Stimulated activated naive B cell treated with anti-CD40 and anti-IgM and Interleukin-4, amounts not matched to agents 10 μg/mL and 1 μg/mL and 100 μg/mL, for 72 hours (primary cell): ENCODE results near the gene SEPHS2.

Experiments
- ATAC-seq, 2 donors: fragments of 150-1000 bp; cut with Tn5 transposase; replicated peaks; 2 replicates each; pipeline ENCODE4 v1.10.0; 2021; ENCODE audit warnings: moderate library complexity in 1 of 2
- DNase-seq: peaks from one replicate; pipeline ENCODE4 v3.0.0; 2021
- H3K27ac Mint-ChIP-seq: one replicate; pipeline ENCODE4 v1.8.0; 2022; ENCODE audit warnings: mild to moderate bottlenecking, mixed read lengths
- H3K27me3 Mint-ChIP-seq, 2 donors: one replicate each; pipeline ENCODE4 v1.8.0; 2022; ENCODE audit warnings: mixed read lengths in 2 of 2
- H3K36me3 Mint-ChIP-seq, 2 donors: one replicate each; pipeline ENCODE4 v1.8.0; 2022; ENCODE audit warnings: mixed read lengths in 2 of 2, mild to moderate bottlenecking in 1 of 2
- H3K4me1 Mint-ChIP-seq, 2 donors: one replicate each; pipeline ENCODE4 v1.8.0; 2022; ENCODE audit warnings: mixed read lengths in 2 of 2, mild to moderate bottlenecking in 1 of 2
- H3K4me3 Mint-ChIP-seq, 2 donors: one replicate each; pipeline ENCODE4 v1.8.0; 2022; ENCODE audit warnings: mild to moderate bottlenecking in 2 of 2, mixed read lengths in 2 of 2, moderate library complexity in 1 of 2
- H3K9me3 Mint-ChIP-seq, 2 donors: one replicate each; pipeline ENCODE4 v1.8.0; 2022; ENCODE audit warnings: mixed read lengths in 2 of 2, mild to moderate bottlenecking in 1 of 2

SEPHS2 gene

GRCh38 chr16:30430428-30430970 is 15.2 kb downstream of the SEPHS2 start:
- Mint-ChIP-seq H3K4me1 (peaks cover 15 to 20% of the 10 kb centered on the region in 2 donors), H3K4me3 (no peak overlapping the region), H3K27ac (no peak overlapping the region), H3K36me3 (peaks cover 12 to 24% of the 10 kb centered on the region in 2 donors), H3K9me3 (no peaks in the 10 kb centered on the region), H3K27me3 (no peaks in the 10 kb centered on the region)
- DNase-seq (no peak), ATAC-seq (peak; percentile 24 to 27)

GRCh38 chr16:30429678-30430427 is 15.8 kb downstream of the SEPHS2 start, which contains the start of gene DCTPP1:
Gene DCTPP1, minus strand, starts transcription at chr16:30430030. Its CDS starts 50 bp downstream, at chr16:30429980.
- Mint-ChIP-seq H3K9me3 (no peaks in the 10 kb centered on the region), H3K27ac (no peak within 1 kb of the TSS), H3K36me3 (peaks cover 13 to 26% of the 10 kb centered on the region in 2 donors), H3K27me3 (no peaks in the 10 kb centered on the region), H3K4me1 (peaks cover 12 to 18% of the 10 kb centered on the region in 2 donors), H3K4me3 (no peak within 1 kb of the TSS)
- peak; percentile 97 for DNase-seq
- peak; percentile 96 to 97 for ATAC-seq

- ATAC-seq (peak in 1 of 2 donors; percentile 28), DNase-seq (no peak)
- peaks cover 16 to 31% of the 10 kb centered on the region in 2 donors for H3K36me3 Mint-ChIP-seq
- H3K27me3 Mint-ChIP-seq: no peaks in the 10 kb centered on the region
- no peak overlapping the region for H3K4me3 Mint-ChIP-seq
- H3K27ac Mint-ChIP-seq: no peak overlapping the region
- no peaks in the 10 kb centered on the region for H3K9me3 Mint-ChIP-seq
- H3K4me1 Mint-ChIP-seq: peaks cover 8 to 15% of the 10 kb centered on the region in 2 donors
Observed at GRCh38 chr16:30429418-30429677, 16.3 kb downstream of the SEPHS2 start.

- peaks cover 22 to 38% of the 10 kb centered on the region in 2 donors for H3K36me3 Mint-ChIP-seq
- peak overlapping the region in 1 of 2 donors; percentile 41 for H3K4me3 Mint-ChIP-seq
- H3K27me3 Mint-ChIP-seq: no peaks in the 10 kb centered on the region
- ATAC-seq: no peak
- DNase-seq: no peak
- no peaks in the 10 kb centered on the region for H3K9me3 Mint-ChIP-seq
- no peak overlapping the region for H3K27ac Mint-ChIP-seq
- peaks cover 8 to 13% of the 10 kb centered on the region in 2 donors for H3K4me1 Mint-ChIP-seq
Observed at GRCh38 chr16:30428055-30428454, 17.6 kb downstream of the SEPHS2 start.

GRCh38 chr16:30421010-30421409 is 24.7 kb downstream of the SEPHS2 start:
- Mint-ChIP-seq H3K27ac (peak overlapping the region; percentile 28), H3K27me3 (no peaks in the 10 kb centered on the region), H3K4me1 (peaks cover 23 to 28% of the 10 kb centered on the region in 2 donors), H3K4me3 (no peak overlapping the region), H3K36me3 (peaks cover 34 to 55% of the 10 kb centered on the region in 2 donors), H3K9me3 (no peaks in the 10 kb centered on the region)
- ATAC-seq (no peak), DNase-seq (no peak)

- peak overlapping the region; percentile 83 for H3K27ac Mint-ChIP-seq
- H3K27me3 Mint-ChIP-seq: no peaks in the 10 kb centered on the region
- peaks cover 28 to 50% of the 10 kb centered on the region in 2 donors for H3K36me3 Mint-ChIP-seq
- ATAC-seq (no peak), DNase-seq (no peak)
- H3K4me3 Mint-ChIP-seq: peak overlapping the region; percentile 53 to 72
- peaks cover 24 to 34% of the 10 kb centered on the region in 2 donors for H3K4me1 Mint-ChIP-seq
- H3K9me3 Mint-ChIP-seq: no peaks in the 10 kb centered on the region
Observed at GRCh38 chr16:30418350-30419181, 27.1 kb downstream of the SEPHS2 start.

GRCh38 chr16:30417529-30418349 is 27.9 kb downstream of the SEPHS2 start:
- ATAC-seq: peak; percentile 90 to 91
- H3K4me1 Mint-ChIP-seq: peaks cover 26 to 36% of the 10 kb centered on the region in 2 donors
- H3K36me3 Mint-ChIP-seq: peaks cover 31 to 49% of the 10 kb centered on the region in 2 donors
- peak; percentile 86 for DNase-seq
- H3K9me3 Mint-ChIP-seq: no peaks in the 10 kb centered on the region
- peak overlapping the region; percentile 83 for H3K27ac Mint-ChIP-seq
- H3K27me3 Mint-ChIP-seq: no peaks in the 10 kb centered on the region
- H3K4me3 Mint-ChIP-seq: peak overlapping the region; percentile 70 to 82

GRCh38 chr16:30416624-30417528 is 28.8 kb downstream of the SEPHS2 start:
- H3K9me3 Mint-ChIP-seq: no peaks in the 10 kb centered on the region
- H3K27ac Mint-ChIP-seq: peak overlapping the region; percentile 37
- H3K4me3 Mint-ChIP-seq: peak overlapping the region; percentile 41 to 82
- DNase-seq (no peak), ATAC-seq (no peak)
- peaks cover 34 to 52% of the 10 kb centered on the region in 2 donors for H3K36me3 Mint-ChIP-seq
- peaks cover 30 to 42% of the 10 kb centered on the region in 2 donors for H3K4me1 Mint-ChIP-seq
- H3K27me3 Mint-ChIP-seq: no peaks in the 10 kb centered on the region

GRCh38 chr16:30416047-30416603 is 29.5 kb downstream of the SEPHS2 start:
- no peak overlapping the region for H3K4me3 Mint-ChIP-seq
- H3K36me3 Mint-ChIP-seq: peaks cover 30 to 48% of the 10 kb centered on the region in 2 donors
- H3K9me3 Mint-ChIP-seq: no peaks in the 10 kb centered on the region

GRCh38 chr16:30414159-30414558 is 31.5 kb downstream of the SEPHS2 start:
- no peak for DNase-seq
- Mint-ChIP-seq H3K27me3 (no peaks in the 10 kb centered on the region), H3K9me3 (no peaks in the 10 kb centered on the region), H3K36me3 (peaks cover 22 to 41% of the 10 kb centered on the region in 2 donors), H3K4me1 (peaks cover 28 to 49% of the 10 kb centered on the region in 2 donors), H3K4me3 (no peak overlapping the region), H3K27ac (no peak overlapping the region)
- ATAC-seq: no peak

More at GRCh38 chr16:30416047-30416603, 29.5 kb downstream of the SEPHS2 start:
- Mint-ChIP-seq H3K4me1 (peaks cover 30 to 42% of the 10 kb centered on the region in 2 donors), H3K27me3 (no peaks in the 10 kb centered on the region), H3K27ac (peak overlapping the region; percentile 45)
- DNase-seq: no peak
- ATAC-seq: no peak

- Mint-ChIP-seq H3K36me3 (peaks cover 20 to 36% of the 10 kb centered on the region in 2 donors), H3K4me1 (peaks cover 35 to 49% of the 10 kb centered on the region in 2 donors), H3K9me3 (no peaks in the 10 kb centered on the region), H3K4me3 (no peak overlapping the region), H3K27me3 (no peaks in the 10 kb centered on the region), H3K27ac (no peak overlapping the region)
- DNase-seq: no peak
- no peak for ATAC-seq
Observed at GRCh38 chr16:30413112-30413806, 32.4 kb downstream of the SEPHS2 start.
